HepG2 (cell line): ENCODE measurements around the gene RREB1. TPM values are rescaled to one million over a fixed set of nuclear protein-coding genes. Genes with fewer than 3 reads are reported as not detected.

Source experiments
- ARID5B ChIP-seq: IDR thresholded peaks from 2 replicates; pipeline ENCODE4 v1.4.0; 2020; ENCODE audit warnings: mild to moderate bottlenecking, missing genetic modification reagents
- CREM ChIP-seq, 2 experiments: sonication (generic) in 1 of 2; formaldehyde crosslinking in 1 of 2; IDR thresholded peaks; 2 replicates each; pipeline versions ENCODE4 v1.4.0 to v1.6.1; 2016 to 2020; ENCODE audit warnings: antibody characterized with exemption in 1 of 2, mild to moderate bottlenecking in 1 of 2, missing genetic modification reagents in 1 of 2
- KMT2A ChIP-seq: sonication (generic); formaldehyde crosslinking; IDR thresholded peaks from 2 replicates; pipeline ENCODE4 v1.4.0; 2020; ENCODE audit warnings: missing genetic modification reagents
- MEF2D ChIP-seq: sonication (generic); formaldehyde crosslinking; IDR thresholded peaks from 2 replicates; pipeline ENCODE4 v1.5.1; 2020; ENCODE audit warnings: mild to moderate bottlenecking, missing genetic modification reagents
- REPIN1 ChIP-seq: sonication (generic); formaldehyde crosslinking; IDR thresholded peaks from 2 replicates; pipeline ENCODE4 v1.8.0; 2022; ENCODE audit warnings: missing genetic modification reagents, low read depth, mild to moderate bottlenecking, borderline replicate concordance
- RFX3 ChIP-seq: IDR thresholded peaks from 2 replicates; pipeline ENCODE4 v1.6.1; 2016; ENCODE audit warnings: missing biosample characterization, missing genetic modification reagents
- TFDP1 ChIP-seq: IDR thresholded peaks from 2 replicates; pipeline ENCODE4 v1.6.1; 2016; ENCODE audit warnings: missing compliant biosample characterization, missing genetic modification reagents, borderline replicate concordance
- TMF1 ChIP-seq: sonication (generic); formaldehyde crosslinking; IDR thresholded peaks from 2 replicates; pipeline ENCODE4 v1.8.1; 2022; ENCODE audit warnings: low read depth, missing genetic modification reagents
- YEATS4 ChIP-seq: sonication (generic); formaldehyde crosslinking; IDR thresholded peaks from 2 replicates; pipeline ENCODE4 v1.4.0; 2020; ENCODE audit warnings: missing genetic modification reagents, borderline replicate concordance
- ZNF414 ChIP-seq: sonication (generic); formaldehyde crosslinking; IDR thresholded peaks from 2 replicates; pipeline ENCODE4 v1.5.0; 2020; ENCODE audit warnings: missing genetic modification reagents
- polyA plus RNA-seq, 8 experiments: library from polyadenylated mRNA; depleted of rRNA in 3 of 8; stranded (reverse) in 7 of 8; unstranded in 1 of 8; fragments of >200 nt; fragmentation: Illumina TruSeq in 4 of 8; extraction: Trizol in 4 of 8; gene quantifications; 2 replicates each; pipeline versions ENCODE4 v1.2.1 to v1.2.3, GENCODE V29; 2011 to 2016; ENCODE audit warnings: low read depth in 4 of 8, missing spikeins in 1 of 8, mixed read lengths in 1 of 8; ENCODE audit not compliant: insufficient read depth in 1 of 8
- total RNA-seq, 5 experiments: library from RNA; depleted of rRNA; stranded (reverse); fragments of >200 nt; fragmentation: Illumina TruSeq; extraction: Trizol; gene quantifications; 2 replicates each; pipeline ENCODE4 v1.2.3, GENCODE V29; 2016; ENCODE audit warnings: low read depth in 1 of 5
- TF ChIP-seq, protein P1 (sequence below), 2 experiments: fragments of 450-650 bp in 1 of 2; sonication (generic) in 1 of 2; formaldehyde crosslinking in 1 of 2; IDR thresholded peaks; 2 replicates each; pipeline versions ENCODE4 v1.6.1 to v1.8.0; 2016 to 2022; ENCODE audit warnings: antibody characterized with exemption in 1 of 2, mild to moderate bottlenecking in 1 of 2, missing genetic modification reagents in 1 of 2

The RREB1 gene
- total and polyA plus RNA-seq, 2 of the 13 experiments (the other 11 are each of a cell fraction or from before 2014, with no cell fraction given): 6.1 to 23.2 TPM

- TF ChIP-seq, protein P1, sequence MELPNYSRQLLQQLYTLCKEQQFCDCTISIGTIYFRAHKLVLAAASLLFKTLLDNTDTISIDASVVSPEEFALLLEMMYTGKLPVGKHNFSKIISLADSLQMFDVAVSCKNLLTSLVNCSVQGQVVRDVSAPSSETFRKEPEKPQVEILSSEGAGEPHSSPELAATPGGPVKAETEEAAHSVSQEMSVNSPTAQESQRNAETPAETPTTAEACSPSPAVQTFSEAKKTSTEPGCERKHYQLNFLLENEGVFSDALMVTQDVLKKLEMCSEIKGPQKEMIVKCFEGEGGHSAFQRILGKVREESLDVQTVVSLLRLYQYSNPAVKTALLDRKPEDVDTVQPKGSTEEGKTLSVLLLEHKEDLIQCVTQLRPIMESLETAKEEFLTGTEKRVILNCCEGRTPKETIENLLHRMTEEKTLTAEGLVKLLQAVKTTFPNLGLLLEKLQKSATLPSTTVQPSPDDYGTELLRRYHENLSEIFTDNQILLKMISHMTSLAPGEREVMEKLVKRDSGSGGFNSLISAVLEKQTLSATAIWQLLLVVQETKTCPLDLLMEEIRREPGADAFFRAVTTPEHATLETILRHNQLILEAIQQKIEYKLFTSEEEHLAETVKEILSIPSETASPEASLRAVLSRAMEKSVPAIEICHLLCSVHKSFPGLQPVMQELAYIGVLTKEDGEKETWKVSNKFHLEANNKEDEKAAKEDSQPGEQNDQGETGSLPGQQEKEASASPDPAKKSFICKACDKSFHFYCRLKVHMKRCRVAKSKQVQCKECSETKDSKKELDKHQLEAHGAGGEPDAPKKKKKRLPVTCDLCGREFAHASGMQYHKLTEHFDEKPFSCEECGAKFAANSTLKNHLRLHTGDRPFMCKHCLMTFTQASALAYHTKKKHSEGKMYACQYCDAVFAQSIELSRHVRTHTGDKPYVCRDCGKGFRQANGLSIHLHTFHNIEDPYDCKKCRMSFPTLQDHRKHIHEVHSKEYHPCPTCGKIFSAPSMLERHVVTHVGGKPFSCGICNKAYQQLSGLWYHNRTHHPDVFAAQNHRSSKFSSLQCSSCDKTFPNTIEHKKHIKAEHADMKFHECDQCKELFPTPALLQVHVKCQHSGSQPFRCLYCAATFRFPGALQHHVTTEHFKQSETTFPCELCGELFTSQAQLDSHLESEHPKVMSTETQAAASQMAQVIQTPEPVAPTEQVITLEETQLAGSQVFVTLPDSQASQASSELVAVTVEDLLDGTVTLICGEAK (IDR thresholded peaks at IDR 0.05): no peak
- TF ChIP-seq, protein P1 (CRISPR knock-in tag; IDR thresholded peaks at IDR 0.05): peak; percentile 48; the same call in 1 of the 2 replicates
- TF ChIP-seq REPIN1 (CRISPR knock-in tag): peak; percentile 94
- peak; percentile 51; the same call in 1 of the 2 replicates for TF ChIP-seq MEF2D
- no peak; the same call in 1 of the 2 replicates for TF ChIP-seq ZNF414 (CRISPR knock-in tag)
- peak; percentile 74; the same call in 1 of the 2 replicates for TF ChIP-seq TFDP1 (CRISPR knock-in tag)
- TF ChIP-seq ARID5B: peak; percentile 81; the same call in 1 of the 2 replicates
- TF ChIP-seq RFX3: no peak
- peak; percentile 69 for TF ChIP-seq YEATS4 (CRISPR knock-in tag)
- TF ChIP-seq KMT2A (CRISPR knock-in tag): peak; percentile 61
- peak; percentile 54 for TF ChIP-seq CREM (IDR thresholded peaks at IDR 0.05)
- no peak for TF ChIP-seq CREM (CRISPR knock-in tag; IDR thresholded peaks at IDR 0.05)
- TF ChIP-seq TMF1 (CRISPR knock-in tag): 0 out of 2 replicates have a peak, but pooled peaks have one; percentile 43
Observed at GRCh38 chr6:7238900-7239589, 131.3 kb downstream of the RREB1 start (continued).
